Neural cell (in vitro differentiated cells): ENCODE results near the gene SSTR1. TPM values are rescaled to one million over a fixed set of nuclear protein-coding genes. Genes with fewer than 3 reads are reported as not detected.

Source experiments
- H2AFZ ChIP-seq: fragments of 200-600, 300-800 bp; sonication (generic), shearing (Covaris generic); 2 replicates; pipeline ENCODE4 v1.6.0; 2014; ENCODE audit warnings: low read depth, mild to moderate bottlenecking, antibody characterized with exemption, low read length, moderate library complexity
- H3F3A ChIP-seq: fragments of 200-600 bp; shearing (Covaris generic); 2 replicates; pipeline ENCODE4 v1.6.1; 2016; ENCODE audit warnings: mild to moderate bottlenecking, moderate library complexity, mixed read lengths, antibody characterized with exemption, low read length; ENCODE audit not compliant: insufficient read depth, poor library complexity, severe bottlenecking
- H3K27ac ChIP-seq: fragments of 200-600, 300-800 bp; sonication (generic), shearing (Covaris generic); 2 replicates; pipeline ENCODE4 v1.5.1; 2014; ENCODE audit warnings: mild to moderate bottlenecking, low read length, moderate library complexity
- H3K27me3 ChIP-seq: fragments of 300-800, 200-600 bp; sonication (generic), shearing (Covaris generic); 2 replicates; pipeline ENCODE4 v1.6.0; 2014; ENCODE audit warnings: mild to moderate bottlenecking, low read depth, low read length, moderate library complexity; ENCODE audit not compliant: insufficient read depth
- H3K36me3 ChIP-seq: fragments of 300-800, 200-600 bp; sonication (generic), shearing (Covaris generic); 2 replicates; pipeline ENCODE4 v1.5.1; 2014; ENCODE audit warnings: mild to moderate bottlenecking, antibody characterized with exemption, low read length, moderate library complexity; ENCODE audit not compliant: insufficient read depth
- H3K4me2 ChIP-seq: fragments of 300-800, 200-600 bp; sonication (generic), shearing (Covaris generic); 2 replicates; pipeline ENCODE4 v1.6.0; 2014; ENCODE audit warnings: mild to moderate bottlenecking, low read length
- H3K4me3 ChIP-seq: fragments of 300-800, 200-600 bp; sonication (generic), shearing (Covaris generic); 2 replicates; pipeline ENCODE4 v1.5.1; 2014; ENCODE audit warnings: mild to moderate bottlenecking, low read length, moderate library complexity
- H3K79me2 ChIP-seq: fragments of 200-600 bp; shearing (Covaris generic); replicated peaks from 2 replicates; pipeline ENCODE4 v1.6.0; 2014; ENCODE audit warnings: mild to moderate bottlenecking, low read length, moderate library complexity; ENCODE audit not compliant: insufficient read depth
- H3K9ac ChIP-seq: fragments of 300-800, 200-600 bp; sonication (generic), shearing (Covaris generic); 2 replicates; pipeline ENCODE4 v1.6.1; 2016; ENCODE audit warnings: mild to moderate bottlenecking, low read length, mixed read lengths
- H3K9me2 ChIP-seq: fragments of 200-600 bp; shearing (Covaris generic); 2 replicates; pipeline ENCODE4 v1.6.1; 2016; ENCODE audit warnings: mild to moderate bottlenecking, low read length, mixed read lengths; ENCODE audit not compliant: insufficient read depth
- H3K9me3 ChIP-seq: fragments of 200-600, 300-800 bp; sonication (generic), shearing (Covaris generic); 2 replicates; pipeline ENCODE4 v1.6.1; 2016; ENCODE audit warnings: mild to moderate bottlenecking, mixed run types, low read length, moderate library complexity, mixed read lengths
- H4K20me1 ChIP-seq: fragments of 200-600 bp; shearing (Covaris generic); 2 replicates; pipeline ENCODE4 v1.6.1; 2016; ENCODE audit warnings: mild to moderate bottlenecking, mixed run types; ENCODE audit not compliant: insufficient read depth
- CTCF ChIP-seq: fragments of 450-650 bp; IDR thresholded peaks from 2 replicates; pipeline ENCODE4 v1.5.1; 2014; ENCODE audit warnings: antibody characterized with exemption, mild to moderate bottlenecking, moderate library complexity; ENCODE audit not compliant: poor library complexity, severe bottlenecking
- EP300 ChIP-seq: fragments of 450-650 bp; conservative IDR thresholded peaks from 2 replicates; pipeline ENCODE4 v1.6.1; 2014; ENCODE audit warnings: antibody characterized with exemption, mild to moderate bottlenecking, moderate library complexity; ENCODE audit not compliant: poor library complexity, severe bottlenecking
- EZH2 ChIP-seq: fragments of 200-600, 300-800 bp; shearing (Covaris generic), sonication (generic); IDR thresholded peaks from 2 replicates; pipeline ENCODE4 v1.6.1; 2014; ENCODE audit warnings: antibody characterized with exemption, low read length, borderline replicate concordance, mild to moderate bottlenecking; ENCODE audit not compliant: insufficient read depth, poor library complexity, severe bottlenecking
- MXI1 ChIP-seq: fragments of 450-650 bp; conservative IDR thresholded peaks from 2 replicates; pipeline ENCODE4 v1.6.1; 2014; ENCODE audit warnings: antibody characterized with exemption, mild to moderate bottlenecking; ENCODE audit not compliant: poor library complexity, severe bottlenecking
- POLR2AphosphoS5 ChIP-seq: IDR thresholded peaks from 2 replicates; pipeline ENCODE4 v1.6.1; 2012
- RAD21 ChIP-seq: fragments of 450-650 bp; conservative IDR thresholded peaks from 2 replicates; pipeline ENCODE4 v1.6.1; 2014; ENCODE audit warnings: antibody characterized with exemption, mild to moderate bottlenecking, moderate library complexity
- SMC3 ChIP-seq: fragments of 450-650 bp; conservative IDR thresholded peaks from 2 replicates; pipeline ENCODE4 v1.6.1; 2014; ENCODE audit warnings: antibody characterized with exemption, mild to moderate bottlenecking, moderate library complexity; ENCODE audit not compliant: poor library complexity
- TAF1 ChIP-seq: IDR thresholded peaks from 2 replicates; pipeline ENCODE4 v1.6.1; 2012; ENCODE audit warnings: low read depth
- polyA plus RNA-seq: library from polyadenylated mRNA; depleted of rRNA; stranded (reverse); fragments of >200 nt; gene quantifications from 2 replicates; pipeline ENCODE4 v1.2.3, GENCODE V29; 2014
- TF ChIP-seq, protein P1 (sequence below): IDR thresholded peaks from 2 replicates; pipeline ENCODE4 v1.6.1; 2012; ENCODE audit warnings: borderline replicate concordance

SSTR1 gene
- polyA plus RNA-seq, 1 donor from 2014 or later: 2.4 TPM

DNA sequence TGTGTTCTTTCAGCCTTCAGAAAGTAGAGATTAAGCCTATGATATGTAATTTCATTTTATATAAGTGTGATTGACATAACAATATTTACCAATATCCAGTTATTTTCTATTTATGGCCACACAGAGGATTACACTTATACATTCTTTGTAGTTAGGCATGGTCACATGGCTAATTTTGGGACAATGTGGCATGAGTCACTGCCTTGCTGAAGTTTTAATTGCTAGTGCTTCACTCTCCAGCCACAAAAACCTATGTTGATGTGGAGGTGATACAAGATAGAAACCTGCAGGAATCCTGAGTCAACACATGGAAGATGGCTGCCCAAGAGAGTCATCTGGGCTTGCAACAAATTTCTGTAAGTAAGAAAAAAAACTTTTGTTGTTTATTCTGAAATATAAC is 31.2 kb downstream of the SSTR1 start:
- Histone ChIP-seq H4K20me1 (no peaks in the 10 kb centered on the region), H3K27ac (no peak overlapping the region), H3K36me3 (no peaks in the 10 kb centered on the region), H3F3A (no peaks in the 10 kb centered on the region), H3K9me3 (no peaks in the 10 kb centered on the region), H3K4me2 (no peak overlapping the region), H3K9ac (no peak overlapping the region), H3K79me2 (no peaks in the 10 kb centered on the region), H3K9me2 (no peaks in the 10 kb centered on the region), H2AFZ (no peak overlapping the region), H3K27me3 (no peaks in the 10 kb centered on the region), H3K4me3 (no peak overlapping the region)
- no peak for TF ChIP-seq SMC3
- TF ChIP-seq EZH2: no peak
- no peak for TF ChIP-seq POLR2AphosphoS5
- TF ChIP-seq, protein P1, sequence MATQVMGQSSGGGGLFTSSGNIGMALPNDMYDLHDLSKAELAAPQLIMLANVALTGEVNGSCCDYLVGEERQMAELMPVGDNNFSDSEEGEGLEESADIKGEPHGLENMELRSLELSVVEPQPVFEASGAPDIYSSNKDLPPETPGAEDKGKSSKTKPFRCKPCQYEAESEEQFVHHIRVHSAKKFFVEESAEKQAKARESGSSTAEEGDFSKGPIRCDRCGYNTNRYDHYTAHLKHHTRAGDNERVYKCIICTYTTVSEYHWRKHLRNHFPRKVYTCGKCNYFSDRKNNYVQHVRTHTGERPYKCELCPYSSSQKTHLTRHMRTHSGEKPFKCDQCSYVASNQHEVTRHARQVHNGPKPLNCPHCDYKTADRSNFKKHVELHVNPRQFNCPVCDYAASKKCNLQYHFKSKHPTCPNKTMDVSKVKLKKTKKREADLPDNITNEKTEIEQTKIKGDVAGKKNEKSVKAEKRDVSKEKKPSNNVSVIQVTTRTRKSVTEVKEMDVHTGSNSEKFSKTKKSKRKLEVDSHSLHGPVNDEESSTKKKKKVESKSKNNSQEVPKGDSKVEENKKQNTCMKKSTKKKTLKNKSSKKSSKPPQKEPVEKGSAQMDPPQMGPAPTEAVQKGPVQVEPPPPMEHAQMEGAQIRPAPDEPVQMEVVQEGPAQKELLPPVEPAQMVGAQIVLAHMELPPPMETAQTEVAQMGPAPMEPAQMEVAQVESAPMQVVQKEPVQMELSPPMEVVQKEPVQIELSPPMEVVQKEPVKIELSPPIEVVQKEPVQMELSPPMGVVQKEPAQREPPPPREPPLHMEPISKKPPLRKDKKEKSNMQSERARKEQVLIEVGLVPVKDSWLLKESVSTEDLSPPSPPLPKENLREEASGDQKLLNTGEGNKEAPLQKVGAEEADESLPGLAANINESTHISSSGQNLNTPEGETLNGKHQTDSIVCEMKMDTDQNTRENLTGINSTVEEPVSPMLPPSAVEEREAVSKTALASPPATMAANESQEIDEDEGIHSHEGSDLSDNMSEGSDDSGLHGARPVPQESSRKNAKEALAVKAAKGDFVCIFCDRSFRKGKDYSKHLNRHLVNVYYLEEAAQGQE: no peak
- TF ChIP-seq TAF1: no peak
- TF ChIP-seq RAD21: no peak
- TF ChIP-seq CTCF: no peak
- no peak for TF ChIP-seq EP300
- TF ChIP-seq MXI1: no peak

DNA sequence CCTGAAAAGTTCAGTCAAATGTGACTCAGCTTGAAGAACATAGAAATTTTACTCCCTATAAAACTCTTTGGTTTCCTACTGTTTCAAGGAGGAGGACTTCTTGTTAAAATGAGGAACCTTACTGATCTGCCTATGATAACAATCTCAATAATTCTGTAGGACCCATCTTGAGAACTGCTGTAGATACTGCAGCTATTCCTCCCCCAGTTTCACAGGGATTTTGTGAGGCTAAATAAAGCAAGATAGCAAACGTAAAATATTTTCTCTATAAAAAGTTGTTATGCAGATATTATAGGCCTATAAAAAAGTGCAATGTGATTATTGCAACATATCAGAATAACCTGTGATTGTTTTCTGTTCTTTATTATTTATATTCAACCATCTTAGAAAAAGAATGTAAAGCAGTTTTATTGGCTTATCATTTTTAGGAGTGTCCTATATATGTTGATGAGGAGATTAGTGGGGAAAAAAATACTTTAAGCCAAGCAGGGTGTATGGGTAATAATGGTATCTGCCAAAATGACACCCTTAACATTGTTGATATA is 36.1 kb downstream of the SSTR1 start:
- no peaks in the 10 kb centered on the region for H3K9me3 ChIP-seq
- TF ChIP-seq CTCF (no peak), SMC3 (no peak)
- H3K9ac ChIP-seq: no peak overlapping the region

More for the DNA sequence above, 36.1 kb downstream of the SSTR1 start:
- no peak overlapping the region for H2AFZ ChIP-seq
- no peaks in the 10 kb centered on the region for H4K20me1 ChIP-seq
- no peaks in the 10 kb centered on the region for H3K79me2 ChIP-seq
- no peaks in the 10 kb centered on the region for H3K9me2 ChIP-seq
- no peaks in the 10 kb centered on the region for H3F3A ChIP-seq
- no peaks in the 10 kb centered on the region for H3K27me3 ChIP-seq
- no peaks in the 10 kb centered on the region for H3K36me3 ChIP-seq
- no peak overlapping the region for H3K27ac ChIP-seq
- no peak overlapping the region for H3K4me3 ChIP-seq
- no peak overlapping the region for H3K4me2 ChIP-seq
